HUES6 (cell line): ENCODE results near the gene ESRRA.

Experiments
- H3K27ac ChIP-seq: 2 replicates; pipeline ENCODE4 v1.7.0; 2013; ENCODE audit warnings: low read depth, mild to moderate bottlenecking, low read length, inconsistent platforms
- H3K27me3 ChIP-seq: 2 replicates; pipeline ENCODE4 v1.6.1; 2013; ENCODE audit warnings: low read length; ENCODE audit not compliant: control insufficient read depth, insufficient read depth
- H3K36me3 ChIP-seq: 2 replicates; pipeline ENCODE4 v1.6.1; 2013; ENCODE audit warnings: low read length; ENCODE audit not compliant: control insufficient read depth, insufficient read depth
- H3K4me1 ChIP-seq: 2 replicates; pipeline ENCODE4 v1.6.1; 2013; ENCODE audit warnings: low read length; ENCODE audit not compliant: control insufficient read depth, insufficient read depth
- H3K4me3 ChIP-seq: 2 replicates; pipeline ENCODE4 v1.5.1; 2013; ENCODE audit warnings: low read depth, low read length
- H3K9ac ChIP-seq: one replicate; pipeline ENCODE4 v1.6.1; 2013; ENCODE audit warnings: mild to moderate bottlenecking, low read length
- H3K9me3 ChIP-seq: 2 replicates; pipeline ENCODE4 v1.6.1; 2013; ENCODE audit warnings: low read depth, low read length; ENCODE audit not compliant: control insufficient read depth, insufficient read depth

Gene ESRRA

DNA sequence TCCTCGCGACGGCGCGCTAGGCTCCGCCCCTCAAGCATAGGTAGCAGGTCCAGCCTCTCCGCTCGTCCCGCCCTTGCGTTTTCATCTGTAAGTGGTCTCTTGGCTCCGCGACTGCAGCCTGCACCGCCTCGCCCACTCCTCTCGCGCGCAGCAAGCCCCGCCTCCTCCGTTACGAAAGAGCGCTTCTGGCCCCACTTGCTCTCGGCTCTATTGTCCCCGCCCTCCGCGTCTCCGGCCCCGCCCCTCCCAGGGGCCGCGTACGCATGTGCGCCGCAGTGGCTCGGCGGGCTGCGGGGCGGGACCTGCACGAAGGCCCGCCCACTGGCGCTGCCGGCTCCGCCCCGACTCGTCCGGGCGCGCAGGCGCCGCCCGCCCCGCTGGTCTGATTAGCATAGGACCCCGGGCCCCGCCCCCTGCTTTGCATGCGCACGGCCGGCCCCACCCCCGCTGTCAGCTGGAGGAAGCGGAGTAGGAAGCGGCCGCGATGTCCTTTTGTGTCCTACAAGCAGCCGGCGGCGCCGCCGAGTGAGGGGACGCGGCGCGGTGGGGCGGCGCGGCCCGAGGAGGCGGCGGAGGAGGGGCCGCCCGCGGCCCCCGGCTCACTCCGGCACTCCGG lies at the start of gene ESRRA:
Gene ESRRA (plus strand): TSS at position 450 of the 616 bp plus-strand sequence. CDS start 1,656 bp downstream, outside the sequence.
- H3K9ac ChIP-seq: peak within 1 kb of the TSS; percentile 91
- H3K9me3 ChIP-seq: no peaks in the 10 kb centered on the region
- H3K4me1 ChIP-seq: peaks cover 17% of the 10 kb centered on the region
- peak within 1 kb of the TSS; percentile 90 for H3K27ac ChIP-seq
- H3K4me3 ChIP-seq: peak within 1 kb of the TSS; percentile 97
- peaks cover 16% of the 10 kb centered on the region for H3K27me3 ChIP-seq
- H3K36me3 ChIP-seq: peaks cover 5% of the 10 kb centered on the region; the same call in 1 of the 2 replicates

- no peaks in the 10 kb centered on the region for H3K9me3 ChIP-seq
- no peak overlapping the region for H3K27ac ChIP-seq
- H3K27me3 ChIP-seq: no peaks in the 10 kb centered on the region
- H3K4me1 ChIP-seq: peaks cover 14% of the 10 kb centered on the region
- H3K36me3 ChIP-seq: peaks cover 61% of the 10 kb centered on the region
- peak overlapping the region; percentile 26 for H3K9ac ChIP-seq
- no peak overlapping the region for H3K4me3 ChIP-seq
These were observed 49.0 kb upstream of the ESRRA start for GRCh38 chr11:64256300-64256699.

- Histone ChIP-seq H3K9ac (no peak overlapping the region), H3K4me3 (no peak overlapping the region), H3K36me3 (peaks cover 81% of the 10 kb centered on the region), H3K4me1 (peaks cover 3% of the 10 kb centered on the region), H3K9me3 (no peaks in the 10 kb centered on the region), H3K27ac (no peak overlapping the region), H3K27me3 (no peaks in the 10 kb centered on the region)
These were observed 47.0 kb upstream of the ESRRA start for GRCh38 chr11:64258356-64258755.

DNA sequence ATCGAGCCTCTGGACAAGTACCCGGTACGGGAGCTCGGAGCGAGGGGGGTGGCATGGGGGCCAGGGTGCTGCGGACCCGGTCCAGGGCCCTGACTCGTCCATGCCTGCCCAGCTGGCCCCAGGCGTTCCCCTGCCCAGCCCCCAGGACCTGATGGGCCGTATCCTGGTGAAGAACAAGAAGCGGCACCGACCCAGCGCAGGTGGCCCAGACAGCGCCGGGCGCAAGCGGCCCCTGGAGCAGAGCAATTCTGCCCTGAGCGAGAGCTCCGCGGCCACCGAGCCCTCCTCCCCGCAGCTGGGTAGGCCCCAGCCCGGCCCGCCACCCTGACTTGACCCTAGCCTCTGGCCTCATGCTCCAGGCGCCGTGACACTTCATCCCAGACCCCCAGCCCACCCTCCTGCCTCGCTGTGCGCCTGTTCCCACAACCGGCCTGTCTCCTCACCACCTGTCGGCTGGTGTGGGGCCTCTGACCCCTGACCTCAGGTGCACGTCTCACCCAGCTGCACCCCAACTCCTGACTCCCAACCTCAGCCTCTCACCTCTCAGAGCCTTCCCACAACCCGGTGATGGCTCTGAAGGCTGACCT lies 46.3 kb upstream of the ESRRA start:
- no peaks in the 10 kb centered on the region for H3K9me3 ChIP-seq
- no peaks in the 10 kb centered on the region for H3K27me3 ChIP-seq
- peaks cover 86% of the 10 kb centered on the region for H3K36me3 ChIP-seq
- no peaks in the 10 kb centered on the region; the same call in 1 of the 2 replicates for H3K4me1 ChIP-seq
- H3K4me3 ChIP-seq: no peak overlapping the region
- H3K9ac ChIP-seq: no peak overlapping the region
- H3K27ac ChIP-seq: no peak overlapping the region

DNA sequence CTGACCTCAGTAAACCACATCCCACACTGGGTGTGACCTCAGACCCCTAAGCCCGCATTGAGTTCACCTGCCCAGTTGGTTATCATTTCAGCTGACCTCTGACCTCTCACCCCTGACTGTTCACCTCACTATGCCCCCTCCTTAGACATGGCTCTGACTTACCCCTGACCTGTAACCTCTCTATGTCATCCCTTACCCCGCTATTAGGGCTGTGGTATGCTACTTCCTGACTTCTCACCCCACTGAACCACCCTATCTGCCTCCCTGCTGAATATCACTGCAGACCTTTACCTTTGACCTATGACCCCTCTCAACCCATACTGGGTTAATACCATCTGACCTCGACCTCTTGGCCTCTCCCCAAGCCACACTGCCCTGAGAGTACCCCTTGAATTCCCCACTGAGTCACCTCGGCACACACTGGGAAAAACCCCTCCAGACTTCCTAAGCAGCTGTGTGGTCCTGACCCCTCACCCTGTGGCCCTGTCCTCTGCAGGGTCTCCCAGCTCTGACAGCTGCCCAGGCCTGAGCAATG lies 45.7 kb upstream of the ESRRA start:
- H3K27me3 ChIP-seq: no peaks in the 10 kb centered on the region
- H3K4me1 ChIP-seq: no peaks in the 10 kb centered on the region; the same call in 1 of the 2 replicates
- no peak overlapping the region for H3K4me3 ChIP-seq
- H3K9me3 ChIP-seq: no peaks in the 10 kb centered on the region
- H3K27ac ChIP-seq: no peak overlapping the region
- no peak overlapping the region for H3K9ac ChIP-seq
- peaks cover 86% of the 10 kb centered on the region for H3K36me3 ChIP-seq

DNA sequence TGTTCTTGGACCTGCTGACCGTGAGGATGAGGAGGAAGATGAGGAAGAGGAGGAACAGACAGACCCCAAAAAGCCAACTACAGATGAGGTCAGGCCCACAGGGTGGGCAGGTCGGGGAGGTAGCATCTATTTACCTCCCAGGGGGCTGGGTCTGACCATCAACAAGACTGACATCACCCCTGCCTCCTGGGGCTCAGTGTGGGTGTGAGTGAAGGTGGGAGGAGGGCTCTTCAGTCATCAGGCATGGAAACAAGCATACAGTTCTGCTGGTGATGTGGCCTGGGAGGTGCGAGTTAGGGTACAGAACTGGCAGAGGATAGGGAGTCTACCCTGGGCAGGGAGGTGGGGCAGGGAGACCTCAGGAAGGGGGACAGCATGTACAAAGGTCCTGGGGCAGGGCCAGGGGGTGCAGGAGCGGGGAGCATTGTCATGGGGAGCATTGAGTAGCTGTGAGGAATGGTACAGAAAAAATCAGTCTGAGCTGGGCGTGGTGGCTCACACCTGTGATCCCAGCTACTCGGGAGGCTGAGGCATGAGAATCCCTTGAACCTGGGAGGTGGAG lies 45.1 kb upstream of the ESRRA start:
- H3K9me3 ChIP-seq: no peaks in the 10 kb centered on the region
- no peak overlapping the region for H3K9ac ChIP-seq
- H3K27me3 ChIP-seq: no peaks in the 10 kb centered on the region
- peaks cover 81% of the 10 kb centered on the region for H3K36me3 ChIP-seq
- no peaks in the 10 kb centered on the region; the same call in 1 of the 2 replicates for H3K4me1 ChIP-seq
- H3K4me3 ChIP-seq: no peak overlapping the region
- no peak overlapping the region for H3K27ac ChIP-seq

DNA sequence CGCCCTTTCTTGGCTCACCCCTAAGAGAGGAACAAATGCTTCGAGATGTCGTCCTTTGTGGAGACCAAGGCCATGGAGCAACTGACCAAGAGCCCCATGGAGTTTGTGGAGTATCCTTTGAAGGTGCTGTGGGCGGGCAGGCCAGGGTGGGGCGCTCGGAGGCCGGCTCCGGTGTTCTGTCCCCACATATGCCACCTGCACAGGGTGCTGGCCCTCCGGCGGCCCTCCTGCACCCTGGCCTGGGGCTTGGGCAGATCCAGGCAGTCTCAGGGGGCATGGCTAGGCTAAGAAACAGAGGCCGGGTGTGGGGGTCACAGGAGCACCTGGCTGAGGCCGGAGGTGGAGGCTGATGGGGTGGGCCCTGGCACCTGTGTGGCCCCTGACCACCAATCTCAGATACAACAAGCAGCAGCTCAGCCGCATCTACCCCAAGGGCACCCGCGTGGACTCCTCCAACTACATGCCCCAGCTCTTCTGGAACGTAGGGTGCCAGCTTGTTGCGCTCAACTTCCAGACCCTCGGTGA lies 43.7 kb upstream of the ESRRA start:
- no peak overlapping the region for H3K9ac ChIP-seq
- no peaks in the 10 kb centered on the region for H3K27me3 ChIP-seq
- peaks cover 81% of the 10 kb centered on the region for H3K36me3 ChIP-seq
- no peaks in the 10 kb centered on the region for H3K9me3 ChIP-seq
- no peak overlapping the region for H3K27ac ChIP-seq
- no peak overlapping the region for H3K4me3 ChIP-seq
- H3K4me1 ChIP-seq: no peaks in the 10 kb centered on the region; the same call in 1 of the 2 replicates

- Histone ChIP-seq H3K4me1 (no peaks in the 10 kb centered on the region; the same call in 1 of the 2 replicates), H3K9ac (no peak overlapping the region), H3K9me3 (no peaks in the 10 kb centered on the region), H3K36me3 (peaks cover 83% of the 10 kb centered on the region), H3K4me3 (no peak overlapping the region), H3K27ac (no peak overlapping the region), H3K27me3 (no peaks in the 10 kb centered on the region)
These were observed 42.9 kb upstream of the ESRRA start for GRCh38 chr11:64262271-64263002.

- peaks cover 79% of the 10 kb centered on the region for H3K36me3 ChIP-seq
- no peaks in the 10 kb centered on the region for H3K9me3 ChIP-seq
- peaks cover 5% of the 10 kb centered on the region for H3K4me1 ChIP-seq
These were observed 42.0 kb upstream of the ESRRA start for GRCh38 chr11:64263021-64263946.

GRCh38 chr11:64263947-64264317 lies 41.4 kb upstream of the ESRRA start:
- Histone ChIP-seq H3K27ac (no peak overlapping the region), H3K9me3 (no peaks in the 10 kb centered on the region), H3K4me1 (peaks cover 11% of the 10 kb centered on the region), H3K4me3 (no peak overlapping the region), H3K9ac (no peak overlapping the region), H3K36me3 (peaks cover 73% of the 10 kb centered on the region), H3K27me3 (no peaks in the 10 kb centered on the region)

More at GRCh38 chr11:64263021-64263946, 42.0 kb upstream of the ESRRA start:
- no peak overlapping the region for H3K4me3 ChIP-seq
- H3K27ac ChIP-seq: no peak overlapping the region; the same call in 1 of the 2 replicates
- H3K9ac ChIP-seq: no peak overlapping the region
- no peaks in the 10 kb centered on the region for H3K27me3 ChIP-seq
